ENCODE results near the gene RPGR.

RPGR gene, protein sequence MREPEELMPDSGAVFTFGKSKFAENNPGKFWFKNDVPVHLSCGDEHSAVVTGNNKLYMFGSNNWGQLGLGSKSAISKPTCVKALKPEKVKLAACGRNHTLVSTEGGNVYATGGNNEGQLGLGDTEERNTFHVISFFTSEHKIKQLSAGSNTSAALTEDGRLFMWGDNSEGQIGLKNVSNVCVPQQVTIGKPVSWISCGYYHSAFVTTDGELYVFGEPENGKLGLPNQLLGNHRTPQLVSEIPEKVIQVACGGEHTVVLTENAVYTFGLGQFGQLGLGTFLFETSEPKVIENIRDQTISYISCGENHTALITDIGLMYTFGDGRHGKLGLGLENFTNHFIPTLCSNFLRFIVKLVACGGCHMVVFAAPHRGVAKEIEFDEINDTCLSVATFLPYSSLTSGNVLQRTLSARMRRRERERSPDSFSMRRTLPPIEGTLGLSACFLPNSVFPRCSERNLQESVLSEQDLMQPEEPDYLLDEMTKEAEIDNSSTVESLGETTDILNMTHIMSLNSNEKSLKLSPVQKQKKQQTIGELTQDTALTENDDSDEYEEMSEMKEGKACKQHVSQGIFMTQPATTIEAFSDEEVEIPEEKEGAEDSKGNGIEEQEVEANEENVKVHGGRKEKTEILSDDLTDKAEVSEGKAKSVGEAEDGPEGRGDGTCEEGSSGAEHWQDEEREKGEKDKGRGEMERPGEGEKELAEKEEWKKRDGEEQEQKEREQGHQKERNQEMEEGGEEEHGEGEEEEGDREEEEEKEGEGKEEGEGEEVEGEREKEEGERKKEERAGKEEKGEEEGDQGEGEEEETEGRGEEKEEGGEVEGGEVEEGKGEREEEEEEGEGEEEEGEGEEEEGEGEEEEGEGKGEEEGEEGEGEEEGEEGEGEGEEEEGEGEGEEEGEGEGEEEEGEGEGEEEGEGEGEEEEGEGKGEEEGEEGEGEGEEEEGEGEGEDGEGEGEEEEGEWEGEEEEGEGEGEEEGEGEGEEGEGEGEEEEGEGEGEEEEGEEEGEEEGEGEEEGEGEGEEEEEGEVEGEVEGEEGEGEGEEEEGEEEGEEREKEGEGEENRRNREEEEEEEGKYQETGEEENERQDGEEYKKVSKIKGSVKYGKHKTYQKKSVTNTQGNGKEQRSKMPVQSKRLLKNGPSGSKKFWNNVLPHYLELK

DNA sequence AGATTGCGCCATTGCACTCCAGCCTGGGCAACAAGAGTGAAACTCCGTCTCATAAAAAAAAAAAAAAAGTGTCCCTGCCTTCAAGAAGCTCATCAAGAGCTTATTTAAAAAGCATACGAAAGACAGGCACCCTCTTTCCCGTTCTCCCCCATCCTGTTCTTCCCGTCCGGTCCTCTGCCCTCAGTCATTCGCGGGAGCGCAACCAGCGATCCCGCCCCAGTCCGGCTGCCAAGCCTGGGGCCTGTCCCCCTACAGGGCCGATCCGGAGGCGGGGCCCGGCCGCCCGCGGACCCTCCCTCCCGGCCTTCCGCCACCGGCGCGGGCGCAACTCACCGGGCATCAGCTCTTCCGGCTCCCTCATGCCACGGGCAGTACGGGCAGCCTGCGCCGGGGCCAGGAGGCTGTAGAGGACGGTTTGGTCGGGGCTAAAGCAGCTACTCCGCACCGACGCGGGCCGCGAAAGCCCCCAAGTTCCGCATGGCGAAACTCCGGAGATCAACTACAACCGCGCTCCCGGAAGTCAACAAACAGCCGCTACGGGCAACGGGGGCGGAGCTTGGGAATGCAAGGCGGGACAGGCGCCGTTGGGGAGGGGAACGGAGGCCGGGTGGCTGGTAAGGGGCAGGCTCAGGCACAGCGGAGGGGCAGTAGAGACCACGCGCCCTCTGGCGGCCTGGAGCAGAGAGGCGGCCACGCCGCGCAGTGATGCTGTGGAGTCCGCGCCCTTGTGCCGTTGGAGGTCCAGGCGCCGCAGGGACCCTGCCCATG, at the start of gene RPGR:
Gene RPGR, minus strand, starts transcription at position 503 of the 768 bp plus-strand sequence. Its CDS starts 142 bp downstream, at position 361.
- DNase-seq (ENCODE audit: low read depth, low spot score) = peak; percentile 95

DNA sequence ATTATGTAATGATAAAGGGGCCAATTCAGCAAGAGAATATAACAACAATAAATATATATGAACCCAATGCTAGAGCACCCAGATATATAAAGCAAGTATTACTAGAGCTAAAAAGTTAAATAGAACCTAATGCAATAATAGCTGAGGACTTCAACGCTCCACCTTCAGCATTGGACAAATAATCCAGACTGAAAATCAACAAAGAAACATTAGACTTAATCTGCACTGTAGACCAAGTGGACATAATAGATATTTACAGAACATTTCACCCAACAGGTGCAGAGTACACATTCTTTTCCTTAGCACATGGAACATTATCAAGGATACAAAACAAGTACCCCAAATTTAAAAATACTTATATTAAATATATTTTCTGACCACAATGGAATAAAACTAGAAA, 49.4 kb upstream of the RPGR start:
- no peak for DNase-seq (ENCODE audit: low read depth, low spot score)

DNA sequence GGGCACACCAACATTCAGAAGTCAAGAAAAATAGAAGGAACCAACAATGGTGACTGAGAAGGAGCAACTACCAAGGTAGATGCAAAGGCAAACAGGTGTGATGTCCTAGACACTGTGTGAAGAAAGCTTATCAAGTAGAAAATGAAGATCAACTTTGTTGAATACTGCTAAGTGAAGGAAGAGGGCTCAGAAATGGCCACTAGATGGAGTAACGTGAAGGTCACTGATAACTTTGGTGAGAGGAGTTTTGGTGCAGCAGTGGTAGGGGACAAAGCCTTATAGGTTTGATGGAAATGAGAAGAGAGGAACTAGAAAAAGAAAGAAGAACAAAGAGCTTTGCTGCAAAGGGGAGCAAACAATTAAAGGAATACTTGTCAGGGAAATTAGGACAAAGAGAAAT, 48.6 kb upstream of the RPGR start:
- DNase-seq (ENCODE audit: low read depth, low spot score) = peak; percentile 12

DNA sequence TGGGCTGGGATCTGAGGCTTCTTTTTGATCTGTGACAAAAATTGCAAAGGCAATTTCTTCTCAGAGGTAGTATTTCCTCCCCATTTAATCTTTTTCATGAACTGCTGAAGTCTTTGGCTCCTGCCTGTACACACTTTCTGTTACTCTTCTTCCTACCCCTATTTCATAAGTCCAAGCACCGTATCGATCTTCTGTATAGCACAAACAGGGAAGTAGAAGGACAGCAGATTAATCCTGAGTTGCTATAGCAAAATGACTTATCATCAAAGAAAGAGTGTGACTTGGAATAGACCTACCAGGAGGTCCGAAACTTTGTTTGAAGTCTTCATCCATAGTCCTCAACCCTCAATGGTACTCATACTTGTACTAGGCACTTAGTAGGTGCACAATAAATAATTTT, 47.1 kb upstream of the RPGR start:
- DNase-seq (ENCODE audit: low read depth, low spot score) = no peak

DNA sequence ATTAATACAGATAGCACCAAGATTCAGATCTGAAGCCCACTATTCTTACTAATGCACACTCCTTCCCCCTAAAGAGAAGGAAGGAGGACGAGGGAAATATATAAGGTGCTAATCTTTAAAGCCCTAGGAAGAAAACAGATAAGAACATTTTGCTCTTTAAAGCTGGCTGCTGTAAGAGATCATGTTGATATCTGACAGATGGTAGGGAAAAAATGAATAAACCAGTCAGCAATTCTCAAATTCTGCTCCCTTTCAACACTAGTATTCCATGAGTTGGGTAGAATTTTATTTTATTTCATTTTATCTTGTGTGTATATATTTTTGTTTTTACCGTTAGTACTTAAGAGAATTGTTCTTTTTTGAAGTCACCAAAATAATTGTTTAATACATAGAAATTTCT, 44.3 kb upstream of the RPGR start:
- no peak for DNase-seq (ENCODE audit: low read depth, low spot score)

DNA sequence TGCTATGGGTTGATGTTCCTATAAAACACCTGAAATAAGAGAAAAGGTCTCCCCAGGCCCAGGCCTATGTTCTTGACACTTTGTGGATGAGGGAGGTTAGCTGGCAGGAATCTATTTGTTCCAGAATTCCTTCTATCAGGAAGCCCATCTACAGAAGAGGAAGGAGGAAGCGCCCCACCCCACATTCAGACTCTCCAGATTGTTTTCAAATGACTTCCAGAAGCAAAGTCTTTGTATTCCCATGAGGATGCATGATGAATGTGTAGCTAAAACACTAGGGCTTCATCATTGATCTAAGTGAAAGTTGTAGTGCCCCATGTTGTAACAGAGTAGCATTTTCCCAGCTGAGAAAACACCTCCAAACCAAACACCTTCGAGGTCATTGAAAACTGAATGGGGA, 41.5 kb upstream of the RPGR start:
- DNase-seq (ENCODE audit: low read depth, low spot score) = no peak

DNA sequence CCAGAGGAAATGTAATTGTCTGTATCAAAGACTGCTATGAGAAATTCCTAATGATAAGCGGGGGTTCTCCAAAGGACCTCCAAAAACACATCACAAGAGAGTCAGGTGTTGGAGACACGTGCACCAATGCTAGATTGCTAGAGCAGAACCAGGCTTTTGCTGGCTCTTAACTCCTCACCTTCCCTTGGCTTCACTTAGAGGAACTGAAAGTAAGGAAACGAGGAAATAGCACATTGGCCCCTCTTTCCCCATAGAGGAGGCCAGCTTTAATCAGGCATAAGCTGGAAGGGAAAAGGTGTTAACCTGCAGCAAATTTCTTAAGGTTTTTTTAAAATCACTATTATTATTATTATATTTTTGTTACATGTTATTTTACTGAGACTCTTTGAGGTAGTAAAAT, 38.6 kb upstream of the RPGR start:
- DNase-seq (ENCODE audit: low read depth, low spot score) = no peak

DNA sequence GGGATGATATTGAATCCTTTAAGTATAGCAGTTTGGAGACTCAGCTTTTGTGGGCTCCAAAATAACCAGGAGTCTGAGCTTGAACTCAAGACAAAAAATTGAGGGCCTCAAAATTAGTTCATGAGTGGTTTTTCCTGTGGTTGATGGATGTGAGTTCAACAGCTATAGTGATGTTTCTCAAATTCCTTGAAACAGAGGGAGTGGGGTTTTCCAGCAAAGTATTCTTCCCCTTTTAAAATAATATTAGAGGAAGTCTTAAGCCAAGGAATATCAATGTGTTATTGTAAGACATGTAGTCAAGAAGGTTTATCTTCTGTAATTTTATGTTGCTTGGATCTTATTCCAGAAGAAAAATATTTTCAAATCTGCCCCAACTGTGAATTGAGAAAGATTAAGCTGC, 35.7 kb upstream of the RPGR start:
- DNase-seq (ENCODE audit: low read depth, low spot score) = no peak

DNA sequence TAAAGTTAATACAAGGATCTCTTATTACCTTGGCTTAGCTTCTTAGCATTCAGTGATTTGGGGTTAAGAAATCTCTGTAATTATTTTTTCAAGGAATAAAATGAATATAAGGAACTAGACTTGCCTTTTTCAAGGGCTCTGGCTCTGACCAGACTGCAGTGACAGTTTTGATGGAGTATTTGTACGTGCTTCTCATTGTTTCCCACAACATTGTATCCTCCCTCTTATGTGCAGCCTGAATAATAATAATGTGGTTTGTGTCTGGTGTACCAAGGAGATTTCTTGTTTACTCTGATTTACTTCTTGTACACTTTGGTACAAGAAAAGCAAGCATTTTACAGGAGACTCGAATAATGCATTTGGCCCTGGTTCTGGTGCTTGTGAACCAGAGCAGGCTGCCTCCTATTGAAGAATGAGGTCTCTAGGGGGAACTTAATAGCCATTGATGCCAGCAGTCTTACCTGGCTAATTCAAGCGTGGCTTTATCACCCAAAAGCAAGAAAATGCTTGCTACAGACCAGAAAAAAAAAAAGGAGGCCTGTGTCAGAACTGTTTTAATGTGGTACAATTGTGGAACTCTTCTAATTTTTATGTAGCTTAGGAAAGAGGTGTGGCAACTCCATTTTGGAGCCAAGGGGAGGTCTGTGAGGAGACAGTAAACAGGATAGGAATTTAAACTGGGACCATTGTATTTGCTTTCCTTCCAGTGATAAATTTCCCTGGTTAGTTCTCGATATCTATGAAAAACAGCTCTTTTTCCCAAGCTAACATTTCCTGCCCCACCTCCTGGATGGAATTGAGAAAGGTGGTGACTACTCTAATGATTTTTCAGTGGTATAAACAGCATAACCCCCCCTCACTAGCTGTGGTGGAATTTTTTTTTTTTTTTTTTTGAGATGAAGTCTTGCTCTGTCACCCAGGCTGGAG, 30.7 kb upstream of the RPGR start:
- DNase-seq (ENCODE audit: low read depth, low spot score) = no peak

DNA sequence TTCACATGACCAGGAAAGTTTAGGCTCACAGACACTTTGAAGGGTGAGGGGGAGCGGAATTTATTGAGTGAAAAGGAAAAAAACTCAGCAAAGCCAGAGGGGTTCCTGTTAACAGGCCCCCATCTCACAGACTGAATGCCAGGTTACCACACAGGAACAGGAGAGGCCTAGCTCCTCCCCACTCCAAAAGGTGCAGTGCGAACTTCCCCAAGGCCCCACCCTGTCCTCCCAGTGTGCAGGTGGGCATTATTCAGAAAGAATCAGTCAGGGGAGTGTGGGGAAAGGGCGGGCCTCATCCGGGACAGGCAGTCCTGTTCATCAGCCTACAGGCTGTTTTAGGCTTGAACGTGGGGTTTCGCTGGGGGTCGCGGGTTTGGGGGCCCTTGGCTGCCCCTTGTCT, 29.1 kb upstream of the RPGR start:
- no peak for DNase-seq (ENCODE audit: low read depth, low spot score)

DNA sequence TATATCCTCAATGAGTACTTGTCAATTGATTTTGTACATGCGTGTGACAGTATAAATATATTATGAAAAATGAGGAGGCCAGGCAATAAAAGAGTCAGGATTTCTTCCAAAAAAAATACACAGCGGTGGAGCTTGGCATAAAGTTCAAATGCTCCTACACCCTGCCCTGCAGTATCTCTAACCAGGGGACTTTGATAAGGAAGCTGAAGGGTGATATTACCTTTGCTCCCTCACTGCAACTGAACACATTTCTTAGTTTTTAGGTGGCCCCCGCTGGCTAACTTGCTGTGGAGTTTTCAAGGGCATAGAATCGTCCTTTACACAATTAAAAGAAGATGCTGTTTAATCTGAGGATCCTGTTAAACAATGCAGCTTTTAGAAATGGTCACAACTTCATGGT, 25.1 kb upstream of the RPGR start, which contains the start of gene OTC:
Gene OTC, plus strand, starts transcription at position 243 of the 400 bp plus-strand sequence. Its CDS starts 93 bp downstream, at position 336.
- DNase-seq (ENCODE audit: low read depth, low spot score) = no peak

DNA sequence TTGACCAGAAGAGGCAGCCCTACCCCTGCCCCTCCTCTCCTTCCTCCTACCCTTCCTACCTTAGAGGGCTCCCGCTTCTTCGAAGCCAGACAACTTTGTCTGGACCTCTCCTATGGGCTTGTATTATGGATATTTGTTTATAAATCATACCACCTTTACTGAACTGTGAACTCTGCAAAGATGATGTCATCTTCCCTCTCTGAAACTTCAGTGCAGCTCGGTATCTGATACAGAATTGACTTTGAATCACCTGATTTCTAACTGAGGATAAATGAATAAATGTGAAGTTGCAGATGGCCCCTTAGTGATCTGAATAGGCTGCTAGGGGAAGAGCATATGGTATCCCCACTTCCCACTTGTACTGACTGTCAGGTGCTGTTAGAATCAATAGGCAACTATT, 24.0 kb upstream of the RPGR start:
- DNase-seq (ENCODE audit: low read depth, low spot score) = no peak

DNA sequence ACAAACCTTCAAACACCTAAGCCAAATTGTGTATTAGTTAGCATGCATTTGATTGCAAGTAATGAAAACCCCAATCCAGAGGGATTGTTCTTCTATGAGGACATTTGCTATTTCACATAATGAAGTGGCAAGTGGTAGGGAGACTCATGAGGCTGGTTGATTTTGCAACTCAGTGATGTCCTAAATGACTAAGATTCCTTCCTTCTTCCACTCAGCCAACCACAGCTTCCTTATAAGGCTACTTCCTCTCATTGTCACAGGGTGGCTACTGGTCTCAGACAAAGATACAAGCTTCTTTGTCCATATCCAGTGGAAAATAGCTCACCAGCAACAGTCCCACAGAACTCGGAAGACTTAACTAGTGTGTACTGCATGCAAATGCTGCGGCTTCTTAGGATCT, 19.8 kb upstream of the RPGR start:
- peak; percentile 41 for DNase-seq (ENCODE audit: low read depth, low spot score)

DNA sequence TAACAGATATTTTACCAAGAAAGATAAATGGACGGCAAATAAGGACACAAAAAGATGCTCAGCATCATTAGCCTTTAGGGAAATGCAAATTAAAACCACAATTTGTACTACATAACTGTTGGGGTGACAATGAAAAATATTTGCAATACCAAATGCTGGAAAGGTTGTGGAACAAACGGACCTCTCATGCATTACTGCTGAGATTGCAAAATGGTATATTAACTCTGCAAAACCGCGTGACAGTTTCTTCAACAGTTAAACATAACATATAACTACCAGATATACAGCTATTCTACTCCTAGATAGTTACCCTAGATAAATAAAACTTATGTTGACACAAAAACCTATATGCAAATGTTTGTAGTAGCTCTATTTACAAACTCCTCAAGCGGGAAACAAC, 18.8 kb upstream of the RPGR start:
- DNase-seq (ENCODE audit: low read depth, low spot score) = no peak

DNA sequence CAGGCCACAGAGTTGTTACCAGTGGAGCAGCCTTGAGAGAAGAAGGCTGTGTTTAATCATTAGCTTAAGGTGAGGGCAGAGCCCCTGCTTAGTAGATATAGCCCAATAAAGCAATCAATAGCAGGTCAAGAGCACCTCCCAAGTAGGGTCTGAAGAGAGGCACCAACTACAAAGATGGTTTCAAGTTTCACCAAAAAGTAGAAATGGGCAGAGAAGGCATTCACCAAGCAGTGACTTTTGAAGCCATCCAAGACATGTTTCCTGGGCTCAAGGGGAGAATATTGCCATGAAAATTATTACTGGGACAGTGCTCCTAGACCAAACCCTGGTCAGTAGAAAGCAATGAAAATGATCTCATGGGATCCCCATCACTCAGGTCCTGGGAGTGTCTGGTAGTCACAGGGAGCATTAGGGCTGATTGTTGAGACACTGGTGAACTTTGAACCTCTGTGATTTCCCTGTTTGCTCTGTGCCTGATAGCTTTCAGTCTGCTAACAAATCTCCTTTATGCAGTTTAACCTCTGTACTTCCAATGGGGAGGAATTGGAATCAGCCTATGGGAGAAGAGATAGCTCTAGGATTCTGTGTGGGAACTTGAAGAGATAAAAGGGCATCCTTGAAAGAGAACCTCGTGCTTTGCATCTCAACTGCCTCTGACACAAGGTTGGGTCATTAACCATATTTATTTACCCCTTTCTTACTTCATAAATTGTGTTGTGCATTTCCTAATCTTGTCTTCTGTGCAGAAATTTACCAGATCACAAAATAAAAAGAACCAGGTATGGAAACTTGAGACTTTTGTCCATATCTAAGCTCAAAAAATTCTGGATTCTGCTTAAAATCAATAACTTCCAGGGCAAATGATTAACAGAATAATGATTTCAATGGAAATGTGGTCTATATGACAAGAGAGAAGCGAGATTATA, 15.8 kb upstream of the RPGR start:
- DNase-seq (ENCODE audit: low read depth, low spot score) = no peak

DNA sequence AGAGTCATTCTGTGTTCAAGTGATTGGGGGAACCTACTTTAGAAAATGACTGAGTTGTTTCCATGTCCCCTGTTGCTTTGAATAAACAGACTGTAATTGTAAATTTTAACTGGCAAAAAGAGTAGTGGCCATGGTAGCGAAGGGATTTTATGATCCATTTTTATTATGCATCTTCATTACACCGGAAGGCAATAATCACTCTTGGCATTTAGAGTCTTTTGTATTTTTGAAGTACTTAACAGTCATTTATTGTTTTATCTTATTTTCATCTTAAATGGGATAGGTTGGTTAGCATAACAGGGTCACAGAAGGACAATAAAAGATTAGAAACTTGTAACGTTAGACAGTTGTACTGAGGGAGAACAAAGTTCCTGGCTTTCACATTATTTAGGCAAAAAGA, 14.1 kb upstream of the RPGR start:
- no peak for DNase-seq (ENCODE audit: low read depth, low spot score)

DNA sequence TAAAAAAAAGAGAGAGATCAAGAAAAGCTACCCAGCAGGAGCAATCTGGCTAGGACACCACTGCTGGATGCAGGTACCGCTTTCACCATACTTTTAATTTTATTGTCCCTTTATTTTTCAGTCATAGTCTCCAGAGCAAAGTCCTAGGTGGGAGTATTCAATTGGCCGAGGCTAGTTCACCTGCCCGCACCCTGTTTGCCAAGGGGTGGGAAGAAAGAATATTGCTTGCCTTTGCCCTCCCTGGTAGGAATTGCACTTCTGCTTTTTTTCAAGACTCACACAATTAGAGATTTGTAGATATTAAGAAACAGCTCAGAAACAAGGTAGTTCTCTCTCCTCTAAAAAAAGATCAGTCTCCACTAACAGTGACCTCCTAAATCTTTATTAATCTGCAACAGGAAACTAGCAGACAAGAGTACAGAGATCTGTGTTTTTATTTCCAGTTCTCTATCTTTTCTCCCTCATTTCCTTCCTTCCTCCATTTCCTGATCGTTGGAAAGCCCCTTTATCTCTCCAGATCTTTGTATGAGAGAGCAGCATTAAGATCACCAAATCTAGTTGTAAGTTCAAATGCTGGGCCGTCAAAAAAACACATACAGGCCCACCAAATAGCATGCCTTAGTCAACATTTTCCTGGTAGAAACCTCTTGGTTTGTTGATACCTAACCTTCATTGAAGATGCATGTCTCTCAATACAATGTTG, 9.4 kb upstream of the RPGR start:
- DNase-seq (ENCODE audit: low read depth, low spot score) = no peak

DNA sequence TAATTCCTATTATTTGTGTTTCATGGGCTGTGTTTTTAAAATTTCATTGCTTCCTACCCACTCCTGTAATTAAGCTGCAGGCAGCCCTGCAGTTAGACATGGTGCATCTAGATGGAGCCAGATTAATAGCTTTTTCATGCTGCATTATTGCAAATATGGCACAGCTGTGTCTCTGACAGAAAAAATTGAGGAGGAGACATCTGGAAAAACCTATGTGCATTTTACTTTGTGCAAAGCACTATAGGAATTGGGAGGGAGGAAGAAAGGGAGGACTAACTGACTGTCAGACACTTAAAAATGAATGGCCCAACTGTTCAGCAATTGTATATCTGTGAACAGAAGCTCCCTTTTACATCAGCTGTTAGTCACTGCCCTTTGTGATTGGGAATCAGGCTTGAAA, 8.1 kb upstream of the RPGR start:
- DNase-seq (ENCODE audit: low read depth, low spot score) = no peak

DNA sequence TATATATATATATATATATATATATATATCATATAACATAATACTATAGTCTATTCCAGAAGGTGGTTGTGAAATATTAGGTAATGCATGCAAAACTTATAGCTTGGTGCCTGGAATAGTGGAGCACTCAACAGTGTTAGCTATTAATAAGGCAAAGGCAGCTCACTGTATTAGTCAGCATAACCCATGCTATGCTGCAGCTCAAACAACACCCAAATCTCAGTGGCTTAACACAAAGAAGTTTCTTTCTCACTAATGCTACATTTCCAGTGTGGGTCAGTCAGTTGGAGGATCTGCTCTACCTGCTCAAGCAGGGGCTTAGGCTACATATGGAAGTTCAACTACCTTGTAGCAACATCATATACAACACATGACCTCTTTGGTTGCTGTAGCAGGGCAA, 5.2 kb upstream of the RPGR start:
- no peak for DNase-seq (ENCODE audit: low read depth, low spot score)
